Neural cell (in vitro differentiated cells): ENCODE measurements around the gene WDR7. TPM values are rescaled to one million over a fixed set of nuclear protein-coding genes. Genes with fewer than 3 reads are reported as not detected.

ENCODE experiments used
- H2AFZ ChIP-seq: fragments of 200-600, 300-800 bp; sonication (generic), shearing (Covaris generic); 2 replicates; pipeline ENCODE4 v1.6.0; 2014; ENCODE audit warnings: low read depth, mild to moderate bottlenecking, antibody characterized with exemption, low read length, moderate library complexity
- H3F3A ChIP-seq: fragments of 200-600 bp; shearing (Covaris generic); 2 replicates; pipeline ENCODE4 v1.6.1; 2016; ENCODE audit warnings: mild to moderate bottlenecking, moderate library complexity, mixed read lengths, antibody characterized with exemption, low read length; ENCODE audit not compliant: insufficient read depth, poor library complexity, severe bottlenecking
- H3K27ac ChIP-seq: fragments of 200-600, 300-800 bp; sonication (generic), shearing (Covaris generic); 2 replicates; pipeline ENCODE4 v1.5.1; 2014; ENCODE audit warnings: mild to moderate bottlenecking, low read length, moderate library complexity
- H3K27me3 ChIP-seq: fragments of 300-800, 200-600 bp; sonication (generic), shearing (Covaris generic); 2 replicates; pipeline ENCODE4 v1.6.0; 2014; ENCODE audit warnings: mild to moderate bottlenecking, low read depth, low read length, moderate library complexity; ENCODE audit not compliant: insufficient read depth
- H3K36me3 ChIP-seq: fragments of 300-800, 200-600 bp; sonication (generic), shearing (Covaris generic); 2 replicates; pipeline ENCODE4 v1.5.1; 2014; ENCODE audit warnings: mild to moderate bottlenecking, antibody characterized with exemption, low read length, moderate library complexity; ENCODE audit not compliant: insufficient read depth
- H3K4me2 ChIP-seq: fragments of 300-800, 200-600 bp; sonication (generic), shearing (Covaris generic); 2 replicates; pipeline ENCODE4 v1.6.0; 2014; ENCODE audit warnings: mild to moderate bottlenecking, low read length
- H3K4me3 ChIP-seq: fragments of 300-800, 200-600 bp; sonication (generic), shearing (Covaris generic); 2 replicates; pipeline ENCODE4 v1.5.1; 2014; ENCODE audit warnings: mild to moderate bottlenecking, low read length, moderate library complexity
- H3K79me2 ChIP-seq: fragments of 200-600 bp; shearing (Covaris generic); replicated peaks from 2 replicates; pipeline ENCODE4 v1.6.0; 2014; ENCODE audit warnings: mild to moderate bottlenecking, low read length, moderate library complexity; ENCODE audit not compliant: insufficient read depth
- H3K9ac ChIP-seq: fragments of 300-800, 200-600 bp; sonication (generic), shearing (Covaris generic); 2 replicates; pipeline ENCODE4 v1.6.1; 2016; ENCODE audit warnings: mild to moderate bottlenecking, low read length, mixed read lengths
- H3K9me2 ChIP-seq: fragments of 200-600 bp; shearing (Covaris generic); 2 replicates; pipeline ENCODE4 v1.6.1; 2016; ENCODE audit warnings: mild to moderate bottlenecking, low read length, mixed read lengths; ENCODE audit not compliant: insufficient read depth
- H3K9me3 ChIP-seq: fragments of 200-600, 300-800 bp; sonication (generic), shearing (Covaris generic); 2 replicates; pipeline ENCODE4 v1.6.1; 2016; ENCODE audit warnings: mild to moderate bottlenecking, mixed run types, low read length, moderate library complexity, mixed read lengths
- H4K20me1 ChIP-seq: fragments of 200-600 bp; shearing (Covaris generic); 2 replicates; pipeline ENCODE4 v1.6.1; 2016; ENCODE audit warnings: mild to moderate bottlenecking, mixed run types; ENCODE audit not compliant: insufficient read depth
- CTCF ChIP-seq: fragments of 450-650 bp; IDR thresholded peaks from 2 replicates; pipeline ENCODE4 v1.5.1; 2014; ENCODE audit warnings: antibody characterized with exemption, mild to moderate bottlenecking, moderate library complexity; ENCODE audit not compliant: poor library complexity, severe bottlenecking
- EP300 ChIP-seq: fragments of 450-650 bp; conservative IDR thresholded peaks from 2 replicates; pipeline ENCODE4 v1.6.1; 2014; ENCODE audit warnings: antibody characterized with exemption, mild to moderate bottlenecking, moderate library complexity; ENCODE audit not compliant: poor library complexity, severe bottlenecking
- EZH2 ChIP-seq: fragments of 200-600, 300-800 bp; shearing (Covaris generic), sonication (generic); IDR thresholded peaks from 2 replicates; pipeline ENCODE4 v1.6.1; 2014; ENCODE audit warnings: antibody characterized with exemption, low read length, borderline replicate concordance, mild to moderate bottlenecking; ENCODE audit not compliant: insufficient read depth, poor library complexity, severe bottlenecking
- MXI1 ChIP-seq: fragments of 450-650 bp; conservative IDR thresholded peaks from 2 replicates; pipeline ENCODE4 v1.6.1; 2014; ENCODE audit warnings: antibody characterized with exemption, mild to moderate bottlenecking; ENCODE audit not compliant: poor library complexity, severe bottlenecking
- POLR2AphosphoS5 ChIP-seq: IDR thresholded peaks from 2 replicates; pipeline ENCODE4 v1.6.1; 2012
- RAD21 ChIP-seq: fragments of 450-650 bp; conservative IDR thresholded peaks from 2 replicates; pipeline ENCODE4 v1.6.1; 2014; ENCODE audit warnings: antibody characterized with exemption, mild to moderate bottlenecking, moderate library complexity
- SMC3 ChIP-seq: fragments of 450-650 bp; conservative IDR thresholded peaks from 2 replicates; pipeline ENCODE4 v1.6.1; 2014; ENCODE audit warnings: antibody characterized with exemption, mild to moderate bottlenecking, moderate library complexity; ENCODE audit not compliant: poor library complexity
- TAF1 ChIP-seq: IDR thresholded peaks from 2 replicates; pipeline ENCODE4 v1.6.1; 2012; ENCODE audit warnings: low read depth
- polyA plus RNA-seq: library from polyadenylated mRNA; depleted of rRNA; stranded (reverse); fragments of >200 nt; gene quantifications from 2 replicates; pipeline ENCODE4 v1.2.3, GENCODE V29; 2014
- TF ChIP-seq, protein P1 (sequence below): IDR thresholded peaks from 2 replicates; pipeline ENCODE4 v1.6.1; 2012; ENCODE audit warnings: borderline replicate concordance

WDR7 gene
- polyA plus RNA-seq, 1 donor from 2014 or later: 15.1 TPM

DNA sequence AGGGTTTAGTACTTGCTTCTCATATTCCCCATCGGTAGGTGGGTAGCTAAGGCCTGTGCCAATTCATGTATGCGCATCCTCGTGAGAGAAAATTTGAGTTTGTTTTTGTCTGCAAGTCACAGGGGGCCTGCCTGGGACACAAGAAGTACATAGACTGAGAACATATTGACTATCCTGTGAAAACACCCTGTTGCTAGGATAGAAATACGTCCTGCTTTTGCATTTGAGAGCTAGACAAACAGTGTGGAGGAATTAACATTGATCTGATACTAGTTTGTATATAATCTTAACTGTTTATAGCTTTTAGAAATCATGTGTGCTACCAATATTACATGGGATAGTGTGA lies 10.9 kb downstream of the WDR7 start:
- no peak overlapping the region for H3K4me3 ChIP-seq
- TF ChIP-seq TAF1: no peak
- TF ChIP-seq EP300: no peak
- TF ChIP-seq, protein P1, sequence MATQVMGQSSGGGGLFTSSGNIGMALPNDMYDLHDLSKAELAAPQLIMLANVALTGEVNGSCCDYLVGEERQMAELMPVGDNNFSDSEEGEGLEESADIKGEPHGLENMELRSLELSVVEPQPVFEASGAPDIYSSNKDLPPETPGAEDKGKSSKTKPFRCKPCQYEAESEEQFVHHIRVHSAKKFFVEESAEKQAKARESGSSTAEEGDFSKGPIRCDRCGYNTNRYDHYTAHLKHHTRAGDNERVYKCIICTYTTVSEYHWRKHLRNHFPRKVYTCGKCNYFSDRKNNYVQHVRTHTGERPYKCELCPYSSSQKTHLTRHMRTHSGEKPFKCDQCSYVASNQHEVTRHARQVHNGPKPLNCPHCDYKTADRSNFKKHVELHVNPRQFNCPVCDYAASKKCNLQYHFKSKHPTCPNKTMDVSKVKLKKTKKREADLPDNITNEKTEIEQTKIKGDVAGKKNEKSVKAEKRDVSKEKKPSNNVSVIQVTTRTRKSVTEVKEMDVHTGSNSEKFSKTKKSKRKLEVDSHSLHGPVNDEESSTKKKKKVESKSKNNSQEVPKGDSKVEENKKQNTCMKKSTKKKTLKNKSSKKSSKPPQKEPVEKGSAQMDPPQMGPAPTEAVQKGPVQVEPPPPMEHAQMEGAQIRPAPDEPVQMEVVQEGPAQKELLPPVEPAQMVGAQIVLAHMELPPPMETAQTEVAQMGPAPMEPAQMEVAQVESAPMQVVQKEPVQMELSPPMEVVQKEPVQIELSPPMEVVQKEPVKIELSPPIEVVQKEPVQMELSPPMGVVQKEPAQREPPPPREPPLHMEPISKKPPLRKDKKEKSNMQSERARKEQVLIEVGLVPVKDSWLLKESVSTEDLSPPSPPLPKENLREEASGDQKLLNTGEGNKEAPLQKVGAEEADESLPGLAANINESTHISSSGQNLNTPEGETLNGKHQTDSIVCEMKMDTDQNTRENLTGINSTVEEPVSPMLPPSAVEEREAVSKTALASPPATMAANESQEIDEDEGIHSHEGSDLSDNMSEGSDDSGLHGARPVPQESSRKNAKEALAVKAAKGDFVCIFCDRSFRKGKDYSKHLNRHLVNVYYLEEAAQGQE: no peak
- TF ChIP-seq POLR2AphosphoS5: no peak
- no peak for TF ChIP-seq RAD21
- no peaks in the 10 kb centered on the region for H3K9me3 ChIP-seq
- H3K27ac ChIP-seq: no peak overlapping the region
- no peaks in the 10 kb centered on the region for H3K36me3 ChIP-seq
- peaks cover 9% of the 10 kb centered on the region for H3K79me2 ChIP-seq
- H2AFZ ChIP-seq: no peak overlapping the region
- no peak overlapping the region for H3K4me2 ChIP-seq
- no peaks in the 10 kb centered on the region for H3K9me2 ChIP-seq
- H3F3A ChIP-seq: no peaks in the 10 kb centered on the region
- no peak overlapping the region for H3K9ac ChIP-seq
- no peaks in the 10 kb centered on the region for H4K20me1 ChIP-seq
- no peaks in the 10 kb centered on the region for H3K27me3 ChIP-seq

GRCh38 chr18:56662502-56662901 lies 11.3 kb downstream of the WDR7 start:
- TF ChIP-seq CTCF (no peak), EP300 (no peak), MXI1 (no peak), TAF1 (no peak), POLR2AphosphoS5 (no peak), EZH2 (no peak), SMC3 (no peak), RAD21 (no peak)
- TF ChIP-seq, protein P1: no peak
- Histone ChIP-seq H3K4me3 (no peak overlapping the region), H3K9me2 (no peaks in the 10 kb centered on the region), H3K9ac (no peak overlapping the region), H3K9me3 (no peaks in the 10 kb centered on the region), H3K36me3 (no peaks in the 10 kb centered on the region), H4K20me1 (no peaks in the 10 kb centered on the region), H3K27me3 (no peaks in the 10 kb centered on the region), H3K79me2 (peaks cover 9% of the 10 kb centered on the region), H3K4me2 (no peak overlapping the region), H3K27ac (no peak overlapping the region), H2AFZ (no peak overlapping the region), H3F3A (no peaks in the 10 kb centered on the region)
